OCI-LY1 (cell line): ENCODE measurements around the gene MXRA8.

ENCODE experiments used
- H2AFZ ChIP-seq: fragments of 200-600 bp; sonication (generic), shearing (Covaris generic); 2 replicates; pipeline ENCODE4 v1.6.0; 2014; ENCODE audit warnings: antibody characterized with exemption, mild to moderate bottlenecking, low read length
- H3F3A ChIP-seq: fragments of 200-600 bp; sonication (generic), shearing (Covaris generic); 2 replicates; pipeline ENCODE4 v1.6.0; 2014; ENCODE audit warnings: mild to moderate bottlenecking, antibody characterized with exemption, low read length, moderate library complexity; ENCODE audit not compliant: insufficient read depth
- H3K27ac ChIP-seq: fragments of 200-600 bp; sonication (generic); 2 replicates; pipeline ENCODE4 v1.5.1; 2014; ENCODE audit warnings: low read length, mixed run types, mild to moderate bottlenecking, low read depth; ENCODE audit not compliant: poor library complexity, severe bottlenecking
- H3K27me3 ChIP-seq: fragments of 200-600 bp; sonication (generic); 2 replicates; pipeline ENCODE4 v1.6.0; 2014; ENCODE audit warnings: antibody characterized with exemption, mild to moderate bottlenecking, low read length, moderate library complexity; ENCODE audit not compliant: insufficient read depth
- H3K36me3 ChIP-seq: fragments of 200-600 bp; sonication (generic); 2 replicates; pipeline ENCODE4 v1.6.1; 2014; ENCODE audit warnings: mild to moderate bottlenecking, antibody characterized with exemption, low read length, moderate library complexity, mixed read lengths; ENCODE audit not compliant: insufficient read depth
- H3K4me1 ChIP-seq: fragments of 200-600 bp; sonication (generic); 2 replicates; pipeline ENCODE4 v1.5.1; 2014; ENCODE audit warnings: mild to moderate bottlenecking, low read length, moderate library complexity; ENCODE audit not compliant: insufficient read depth, severe bottlenecking
- H3K4me2 ChIP-seq: fragments of 200-600 bp; sonication (generic), shearing (Covaris generic); 2 replicates; pipeline ENCODE4 v1.6.1; 2014; ENCODE audit warnings: low read length
- H3K4me3 ChIP-seq: fragments of 200-600 bp; sonication (generic); 2 replicates; pipeline ENCODE4 v1.5.1; 2014; ENCODE audit warnings: low read length, low read depth, mild to moderate bottlenecking, mixed read lengths; ENCODE audit not compliant: poor library complexity, severe bottlenecking
- H3K79me2 ChIP-seq: fragments of 200-600 bp; shearing (Covaris generic); 2 replicates; pipeline ENCODE4 v1.6.1; 2016; ENCODE audit warnings: mixed run types, low read length, mixed read lengths; ENCODE audit not compliant: insufficient read depth
- H3K9ac ChIP-seq: fragments of 200-600 bp; sonication (generic), shearing (Covaris generic); 2 replicates; pipeline ENCODE4 v1.6.1; 2014; ENCODE audit warnings: mild to moderate bottlenecking, low read length, mixed read lengths
- H3K9me2 ChIP-seq: fragments of 200-600 bp; sonication (generic), shearing (Covaris generic); 2 replicates; pipeline ENCODE4 v1.6.1; 2014; ENCODE audit warnings: low read depth, mild to moderate bottlenecking, low read length, mixed read lengths
- H3K9me3 ChIP-seq: fragments of 200-600 bp; shearing (Covaris generic); 2 replicates; pipeline ENCODE4 v1.6.1; 2014; ENCODE audit warnings: low read length, mixed read lengths
- H4K20me1 ChIP-seq: fragments of 200-600 bp; sonication (generic), shearing (Covaris generic); 2 replicates; pipeline ENCODE4 v1.6.0; 2016; ENCODE audit warnings: mild to moderate bottlenecking, low read length; ENCODE audit not compliant: insufficient read depth
- CTCF ChIP-seq: fragments of 200-600 bp; sonication (generic), shearing (Covaris generic); IDR thresholded peaks from 2 replicates; pipeline ENCODE4 v1.5.1; 2017; ENCODE audit warnings: mild to moderate bottlenecking, antibody characterized with exemption, low read length, moderate library complexity, mixed read lengths
- EZH2 ChIP-seq: fragments of 200-600 bp; sonication (generic), shearing (Covaris generic); IDR thresholded peaks from 2 replicates; pipeline ENCODE4 v1.8.0; 2017; ENCODE audit warnings: borderline replicate concordance, mixed run types, mild to moderate bottlenecking, antibody characterized with exemption, low read length, moderate library complexity, mixed read lengths

MXRA8 gene

GRCh38 chr1:1399872-1400575 lies 41.7 kb upstream of the MXRA8 start:
- H3K4me1 ChIP-seq, result peaks cover 33% of the 10 kb centered on the region
- peaks cover 24% of the 10 kb centered on the region for H3K79me2 ChIP-seq
- peak overlapping the region; percentile 55 for H3K27ac ChIP-seq
- H3F3A ChIP-seq, result no peaks in the 10 kb centered on the region
- no peaks in the 10 kb centered on the region for H4K20me1 ChIP-seq
- peak overlapping the region; percentile 98 for H3K4me2 ChIP-seq
- H3K9me2 ChIP-seq, result no peaks in the 10 kb centered on the region
- H3K27me3 ChIP-seq, result no peaks in the 10 kb centered on the region
- no peak overlapping the region for H2AFZ ChIP-seq
- peak overlapping the region; percentile 98 for H3K4me3 ChIP-seq
- peak overlapping the region; percentile 98 for H3K9ac ChIP-seq
- peaks cover 81% of the 10 kb centered on the region for H3K36me3 ChIP-seq
- no peaks in the 10 kb centered on the region for H3K9me3 ChIP-seq
- no peak for TF ChIP-seq CTCF
- no peak for TF ChIP-seq EZH2

- Histone ChIP-seq H3K27ac (peak within 1 kb of the TSS; percentile 55), H3K27me3 (no peaks in the 10 kb centered on the region), H3K4me2 (peak within 1 kb of the TSS; percentile 98), H3K79me2 (peaks cover 24% of the 10 kb centered on the region), H3K4me1 (peaks cover 33% of the 10 kb centered on the region), H2AFZ (no peak within 1 kb of the TSS), H3K9me2 (no peaks in the 10 kb centered on the region), H3K36me3 (peaks cover 79% of the 10 kb centered on the region), H3K4me3 (peak within 1 kb of the TSS; percentile 98), H3F3A (no peaks in the 10 kb centered on the region), H3K9me3 (no peaks in the 10 kb centered on the region), H3K9ac (peak within 1 kb of the TSS; percentile 98), H4K20me1 (no peaks in the 10 kb centered on the region)
- no peak for TF ChIP-seq EZH2
- TF ChIP-seq CTCF, result peak; percentile 32; the same call in 1 of the 2 replicates
These were observed 41.0 kb upstream of the MXRA8 start, which contains the start of gene CCNL2 for GRCh38 chr1:1399187-1399871. Gene CCNL2 (minus strand): TSS chr1:1399335. CDS start chr1:1399306, 29 bp downstream.

- H4K20me1 ChIP-seq, result no peaks in the 10 kb centered on the region
- peak overlapping the region; percentile 93 for H3K9ac ChIP-seq
- H3K9me2 ChIP-seq, result no peaks in the 10 kb centered on the region
- H3K27ac ChIP-seq, result no peak overlapping the region
- peaks cover 33% of the 10 kb centered on the region for H3K4me1 ChIP-seq
- peak overlapping the region; percentile 98 for H3K4me3 ChIP-seq
- no peak overlapping the region for H2AFZ ChIP-seq
- H3K27me3 ChIP-seq, result no peaks in the 10 kb centered on the region
- peaks cover 81% of the 10 kb centered on the region for H3K36me3 ChIP-seq
- H3K9me3 ChIP-seq, result no peaks in the 10 kb centered on the region
- H3F3A ChIP-seq, result no peaks in the 10 kb centered on the region
- peak overlapping the region; percentile 94 for H3K4me2 ChIP-seq
- TF ChIP-seq CTCF, result no peak
- no peak for TF ChIP-seq EZH2
- H3K79me2 ChIP-seq, result peaks cover 24% of the 10 kb centered on the region
These were observed 40.4 kb upstream of the MXRA8 start for GRCh38 chr1:1398677-1399186.
